BJ (cell line): Measurements from ENCODE around the gene MFSD11. TPM values are rescaled to one million over a fixed set of nuclear protein-coding genes. Genes with fewer than 3 reads are reported as not detected.
A peak's percentile ranks its signal among the peaks of the same experiment; 100 is the strongest.

ENCODE experiments used
- CTCF ChIA-PET: fragments of 350-600 bp; formaldehyde crosslinking; extraction: SDS; loops from one replicate; lab custom pipeline; 2021; ENCODE audit warnings: antibody characterized with exemption, inconsistent platforms; lab: Yijun Ruan, JAX
- POLR2A ChIA-PET: fragments of 300-600 bp; sonication (Branson Sonifier 250); formaldehyde crosslinking; extraction: SDS; loops from one replicate; lab custom pipeline; 2021; ENCODE audit warnings: antibody characterized with exemption; lab: Charles Lee
- DNase-seq: peaks from one replicate; pipeline ENCODE4 v3.0.0-alpha.2; 2011; ENCODE audit warnings: low read depth
- H3K27me3 ChIP-seq: 2 replicates; pipeline ENCODE4 v1.6.0; 2011; ENCODE audit warnings: low read length; ENCODE audit not compliant: control insufficient read depth, insufficient read depth
- H3K36me3 ChIP-seq: 2 replicates; pipeline ENCODE4 v1.5.1; 2011; ENCODE audit warnings: low read length; ENCODE audit not compliant: control insufficient read depth, insufficient read depth
- H3K4me3 ChIP-seq: 2 replicates; pipeline ENCODE4 v1.5.1; 2011; ENCODE audit warnings: low read depth, mild to moderate bottlenecking, control low read depth, low read length
- polyA plus RNA-seq: library from polyadenylated mRNA; depleted of rRNA; stranded (reverse); fragments of >200 nt; gene quantifications from 2 replicates; pipeline ENCODE4 v1.2.3, GENCODE V29; 2011
- TF ChIP-seq, protein P1 (sequence below): IDR thresholded peaks from 2 replicates; pipeline ENCODE4 v1.5.1; 2011; ENCODE audit warnings: low read depth, mild to moderate bottlenecking, control low read depth, inconsistent platforms, low read length, moderate library complexity; ENCODE audit not compliant: insufficient read depth

The MFSD11 gene
- polyA plus RNA-seq, 1 experiment = 18.6 TPM

DNA sequence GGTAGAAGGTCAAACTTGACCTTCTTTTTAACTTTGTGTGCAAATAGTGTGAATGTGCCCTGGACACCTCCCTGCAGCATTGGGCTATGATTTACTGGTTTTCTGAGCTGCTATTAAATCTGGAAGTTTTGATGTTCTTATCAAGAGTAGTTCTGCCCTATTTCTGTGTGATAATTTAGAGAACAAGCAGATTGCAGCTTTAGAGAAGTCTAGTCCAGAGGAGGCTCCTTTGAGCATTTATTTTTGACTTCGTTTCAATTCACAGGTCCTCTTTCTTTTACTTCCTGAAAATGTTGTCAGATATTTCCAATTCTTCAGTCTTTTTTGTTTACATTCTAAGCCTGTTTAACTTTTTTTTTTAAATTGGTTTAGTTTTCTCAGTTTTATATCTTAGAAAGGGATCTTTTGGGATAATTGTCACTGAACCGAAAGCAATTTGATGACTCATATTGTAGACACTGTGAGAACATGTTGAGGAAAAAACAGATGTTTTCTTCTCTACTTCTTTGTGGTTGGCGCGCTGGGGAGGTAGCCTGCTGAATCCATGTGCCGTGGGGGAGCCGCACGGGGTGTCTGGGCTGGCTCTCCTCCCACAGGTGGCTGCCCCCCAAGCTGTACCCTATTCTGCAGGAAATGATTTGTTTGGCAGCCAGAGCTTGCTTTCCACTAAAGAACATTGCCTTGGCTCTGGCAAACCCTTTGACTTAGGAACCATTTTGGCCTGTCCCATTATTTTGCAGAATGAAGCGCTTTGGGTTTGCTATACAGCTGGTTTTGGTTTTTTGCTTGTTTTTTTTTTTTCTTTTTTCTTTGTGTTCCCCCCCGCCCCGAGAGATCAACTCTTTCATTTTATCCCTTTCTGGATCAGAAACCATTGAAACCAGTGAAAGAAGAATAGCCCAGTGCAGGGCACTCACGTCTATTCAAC is 53.4 kb downstream of the MFSD11 start:
- POLR2A ChIA-PET = no interaction called here
- CTCF ChIA-PET = interaction anchor here (1.5 kb wide), 1 partner anchor 33 kb away, joined by 3 read pairs; no protein-coding TSS in a partner anchor
- no peaks in the 10 kb centered on the region for H3K27me3 ChIP-seq
- no peaks in the 10 kb centered on the region for H3K36me3 ChIP-seq
- TF ChIP-seq, protein P1, sequence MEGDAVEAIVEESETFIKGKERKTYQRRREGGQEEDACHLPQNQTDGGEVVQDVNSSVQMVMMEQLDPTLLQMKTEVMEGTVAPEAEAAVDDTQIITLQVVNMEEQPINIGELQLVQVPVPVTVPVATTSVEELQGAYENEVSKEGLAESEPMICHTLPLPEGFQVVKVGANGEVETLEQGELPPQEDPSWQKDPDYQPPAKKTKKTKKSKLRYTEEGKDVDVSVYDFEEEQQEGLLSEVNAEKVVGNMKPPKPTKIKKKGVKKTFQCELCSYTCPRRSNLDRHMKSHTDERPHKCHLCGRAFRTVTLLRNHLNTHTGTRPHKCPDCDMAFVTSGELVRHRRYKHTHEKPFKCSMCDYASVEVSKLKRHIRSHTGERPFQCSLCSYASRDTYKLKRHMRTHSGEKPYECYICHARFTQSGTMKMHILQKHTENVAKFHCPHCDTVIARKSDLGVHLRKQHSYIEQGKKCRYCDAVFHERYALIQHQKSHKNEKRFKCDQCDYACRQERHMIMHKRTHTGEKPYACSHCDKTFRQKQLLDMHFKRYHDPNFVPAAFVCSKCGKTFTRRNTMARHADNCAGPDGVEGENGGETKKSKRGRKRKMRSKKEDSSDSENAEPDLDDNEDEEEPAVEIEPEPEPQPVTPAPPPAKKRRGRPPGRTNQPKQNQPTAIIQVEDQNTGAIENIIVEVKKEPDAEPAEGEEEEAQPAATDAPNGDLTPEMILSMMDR = no peak
- peak overlapping the region; percentile 8; the same call in 1 of the 2 replicates for H3K4me3 ChIP-seq
- peak; percentile 64 for DNase-seq

- TF ChIP-seq, protein P1 = no peak
- no peaks in the 10 kb centered on the region for H3K27me3 ChIP-seq
- POLR2A ChIA-PET = no interaction called here
- no peaks in the 10 kb centered on the region for H3K36me3 ChIP-seq
- no peak overlapping the region for H3K4me3 ChIP-seq
- CTCF ChIA-PET = interaction anchor here (0.8 to 1.0 kb wide), 2 partner anchors 10 to 264 kb away, joined by 3 read pairs; no protein-coding TSS in a partner anchor
- DNase-seq = no peak
These were observed 54.4 kb downstream of the MFSD11 start for GRCh38 chr17:76792348-76792747.

DNA sequence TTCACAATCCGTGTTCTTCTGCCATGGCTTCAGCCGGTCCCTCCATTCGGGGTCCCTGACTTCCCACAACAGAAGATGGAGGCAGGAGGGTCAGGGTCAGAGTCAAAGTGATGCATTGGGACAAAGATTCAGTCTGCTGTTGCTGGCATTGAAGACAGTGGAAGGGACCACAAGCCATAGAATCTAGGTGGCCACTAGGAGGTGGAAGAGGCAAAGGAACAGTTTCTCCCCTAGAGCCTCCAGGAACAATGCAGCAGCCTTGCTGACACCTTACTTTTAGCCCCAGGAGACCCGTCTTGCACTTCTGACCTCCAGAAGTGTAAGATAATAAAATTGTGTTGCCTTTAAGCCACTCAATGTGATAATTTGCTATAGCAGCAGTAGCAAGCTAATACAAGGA is 55.9 kb downstream of the MFSD11 start:
- no peak for DNase-seq
- no peaks in the 10 kb centered on the region for H3K27me3 ChIP-seq
- ChIA-PET CTCF (interaction anchor here (1.0 kb wide), 2 partner anchors 28 to 263 kb away, joined by 3 read pairs; no protein-coding TSS in a partner anchor), POLR2A (no interaction called here)
- no peak overlapping the region for H3K4me3 ChIP-seq
- TF ChIP-seq, protein P1 = peak; percentile 52
- H3K36me3 ChIP-seq = no peaks in the 10 kb centered on the region

- Histone ChIP-seq H3K36me3 (no peaks in the 10 kb centered on the region), H3K4me3 (no peak overlapping the region), H3K27me3 (no peaks in the 10 kb centered on the region)
- ChIA-PET POLR2A (no interaction called here), CTCF (interaction anchor here (0.6 kb wide), 1 partner anchor 260 kb away, joined by 3 read pairs; no protein-coding TSS in a partner anchor)
- TF ChIP-seq, protein P1 = no peak
- DNase-seq = no peak
These were observed 58.2 kb downstream of the MFSD11 start for GRCh38 chr17:76796081-76796480.

- Histone ChIP-seq H3K4me3 (no peak overlapping the region), H3K36me3 (no peaks in the 10 kb centered on the region), H3K27me3 (no peaks in the 10 kb centered on the region)
- DNase-seq = no peak
- ChIA-PET POLR2A (no interaction called here), CTCF (interaction anchor here (0.6 to 0.7 kb wide), 2 partner anchors 349 to 719 kb away, joined by 3 to 4 read pairs; no protein-coding TSS in a partner anchor)
- TF ChIP-seq, protein P1 = no peak
These were observed 59.4 kb downstream of the MFSD11 start for GRCh38 chr17:76797241-76797840.
